ENCODE measurements around the gene SRSF10. TPM values are rescaled to one million over a fixed set of nuclear protein-coding genes. Genes with fewer than 3 reads are reported as not detected.

The SRSF10 gene
- total and polyA plus RNA-seq, 2 experiments from 2014 or later, result 196 to 275 TPM

DNA sequence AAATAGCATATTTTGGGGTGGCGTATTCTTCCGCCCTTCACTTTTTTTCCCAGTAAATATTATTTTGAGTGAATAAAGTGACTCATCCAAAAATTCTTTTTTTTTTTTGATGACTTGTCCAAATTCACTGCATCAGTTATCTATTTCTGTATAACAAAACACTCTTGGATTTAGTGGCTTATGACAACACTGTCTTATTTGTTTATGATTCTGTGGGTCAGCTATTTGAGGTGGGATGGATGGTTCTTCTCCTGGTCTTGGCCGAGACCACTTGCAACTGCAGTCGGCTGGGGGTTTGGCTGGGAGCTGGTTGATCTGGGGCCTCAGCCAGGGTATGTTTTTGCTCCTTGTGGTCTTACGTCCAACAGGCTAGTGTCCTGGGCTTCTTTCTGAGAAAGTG, 39.9 kb upstream of the SRSF10 start:
- TF ChIP-seq REST (IDR thresholded peaks at IDR 0.05; ENCODE audit: unreplicated experiment) (no peak), EZH2phosphoT487 (IDR thresholded peaks at IDR 0.05; ENCODE audit: unreplicated experiment) (no peak), NANOG (IDR thresholded peaks at IDR 0.05; ENCODE audit: borderline replicate concordance) (no peak), ZNF331 (CRISPR knock-in tag; IDR thresholded peaks at IDR 0.05; ENCODE audit: low read depth) (no peak), ZNF114 (CRISPR knock-in tag; IDR thresholded peaks at IDR 0.05) (no peak), CREB1 (CRISPR knock-in tag; IDR thresholded peaks at IDR 0.05; ENCODE audit: low read depth) (no peak), STAT1 (IDR thresholded peaks at IDR 0.05; ENCODE audit: unreplicated experiment) (no peak), ETS1 (IDR thresholded peaks at IDR 0.05) (no peak), EZH2 (IDR thresholded peaks at IDR 0.05; ENCODE audit: low read depth, unreplicated experiment) (no peak), POLR2AphosphoS5 (IDR thresholded peaks at IDR 0.05; ENCODE audit: low read depth) (no peak), JUNB (IDR thresholded peaks at IDR 0.05; ENCODE audit: unreplicated experiment) (no peak)
- TF ChIP-seq, protein P1, sequence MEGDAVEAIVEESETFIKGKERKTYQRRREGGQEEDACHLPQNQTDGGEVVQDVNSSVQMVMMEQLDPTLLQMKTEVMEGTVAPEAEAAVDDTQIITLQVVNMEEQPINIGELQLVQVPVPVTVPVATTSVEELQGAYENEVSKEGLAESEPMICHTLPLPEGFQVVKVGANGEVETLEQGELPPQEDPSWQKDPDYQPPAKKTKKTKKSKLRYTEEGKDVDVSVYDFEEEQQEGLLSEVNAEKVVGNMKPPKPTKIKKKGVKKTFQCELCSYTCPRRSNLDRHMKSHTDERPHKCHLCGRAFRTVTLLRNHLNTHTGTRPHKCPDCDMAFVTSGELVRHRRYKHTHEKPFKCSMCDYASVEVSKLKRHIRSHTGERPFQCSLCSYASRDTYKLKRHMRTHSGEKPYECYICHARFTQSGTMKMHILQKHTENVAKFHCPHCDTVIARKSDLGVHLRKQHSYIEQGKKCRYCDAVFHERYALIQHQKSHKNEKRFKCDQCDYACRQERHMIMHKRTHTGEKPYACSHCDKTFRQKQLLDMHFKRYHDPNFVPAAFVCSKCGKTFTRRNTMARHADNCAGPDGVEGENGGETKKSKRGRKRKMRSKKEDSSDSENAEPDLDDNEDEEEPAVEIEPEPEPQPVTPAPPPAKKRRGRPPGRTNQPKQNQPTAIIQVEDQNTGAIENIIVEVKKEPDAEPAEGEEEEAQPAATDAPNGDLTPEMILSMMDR (conservative IDR thresholded peaks at IDR 0.05; ENCODE audit: low read depth in 2 of 2), result no peak
- TF ChIP-seq, protein P2, sequence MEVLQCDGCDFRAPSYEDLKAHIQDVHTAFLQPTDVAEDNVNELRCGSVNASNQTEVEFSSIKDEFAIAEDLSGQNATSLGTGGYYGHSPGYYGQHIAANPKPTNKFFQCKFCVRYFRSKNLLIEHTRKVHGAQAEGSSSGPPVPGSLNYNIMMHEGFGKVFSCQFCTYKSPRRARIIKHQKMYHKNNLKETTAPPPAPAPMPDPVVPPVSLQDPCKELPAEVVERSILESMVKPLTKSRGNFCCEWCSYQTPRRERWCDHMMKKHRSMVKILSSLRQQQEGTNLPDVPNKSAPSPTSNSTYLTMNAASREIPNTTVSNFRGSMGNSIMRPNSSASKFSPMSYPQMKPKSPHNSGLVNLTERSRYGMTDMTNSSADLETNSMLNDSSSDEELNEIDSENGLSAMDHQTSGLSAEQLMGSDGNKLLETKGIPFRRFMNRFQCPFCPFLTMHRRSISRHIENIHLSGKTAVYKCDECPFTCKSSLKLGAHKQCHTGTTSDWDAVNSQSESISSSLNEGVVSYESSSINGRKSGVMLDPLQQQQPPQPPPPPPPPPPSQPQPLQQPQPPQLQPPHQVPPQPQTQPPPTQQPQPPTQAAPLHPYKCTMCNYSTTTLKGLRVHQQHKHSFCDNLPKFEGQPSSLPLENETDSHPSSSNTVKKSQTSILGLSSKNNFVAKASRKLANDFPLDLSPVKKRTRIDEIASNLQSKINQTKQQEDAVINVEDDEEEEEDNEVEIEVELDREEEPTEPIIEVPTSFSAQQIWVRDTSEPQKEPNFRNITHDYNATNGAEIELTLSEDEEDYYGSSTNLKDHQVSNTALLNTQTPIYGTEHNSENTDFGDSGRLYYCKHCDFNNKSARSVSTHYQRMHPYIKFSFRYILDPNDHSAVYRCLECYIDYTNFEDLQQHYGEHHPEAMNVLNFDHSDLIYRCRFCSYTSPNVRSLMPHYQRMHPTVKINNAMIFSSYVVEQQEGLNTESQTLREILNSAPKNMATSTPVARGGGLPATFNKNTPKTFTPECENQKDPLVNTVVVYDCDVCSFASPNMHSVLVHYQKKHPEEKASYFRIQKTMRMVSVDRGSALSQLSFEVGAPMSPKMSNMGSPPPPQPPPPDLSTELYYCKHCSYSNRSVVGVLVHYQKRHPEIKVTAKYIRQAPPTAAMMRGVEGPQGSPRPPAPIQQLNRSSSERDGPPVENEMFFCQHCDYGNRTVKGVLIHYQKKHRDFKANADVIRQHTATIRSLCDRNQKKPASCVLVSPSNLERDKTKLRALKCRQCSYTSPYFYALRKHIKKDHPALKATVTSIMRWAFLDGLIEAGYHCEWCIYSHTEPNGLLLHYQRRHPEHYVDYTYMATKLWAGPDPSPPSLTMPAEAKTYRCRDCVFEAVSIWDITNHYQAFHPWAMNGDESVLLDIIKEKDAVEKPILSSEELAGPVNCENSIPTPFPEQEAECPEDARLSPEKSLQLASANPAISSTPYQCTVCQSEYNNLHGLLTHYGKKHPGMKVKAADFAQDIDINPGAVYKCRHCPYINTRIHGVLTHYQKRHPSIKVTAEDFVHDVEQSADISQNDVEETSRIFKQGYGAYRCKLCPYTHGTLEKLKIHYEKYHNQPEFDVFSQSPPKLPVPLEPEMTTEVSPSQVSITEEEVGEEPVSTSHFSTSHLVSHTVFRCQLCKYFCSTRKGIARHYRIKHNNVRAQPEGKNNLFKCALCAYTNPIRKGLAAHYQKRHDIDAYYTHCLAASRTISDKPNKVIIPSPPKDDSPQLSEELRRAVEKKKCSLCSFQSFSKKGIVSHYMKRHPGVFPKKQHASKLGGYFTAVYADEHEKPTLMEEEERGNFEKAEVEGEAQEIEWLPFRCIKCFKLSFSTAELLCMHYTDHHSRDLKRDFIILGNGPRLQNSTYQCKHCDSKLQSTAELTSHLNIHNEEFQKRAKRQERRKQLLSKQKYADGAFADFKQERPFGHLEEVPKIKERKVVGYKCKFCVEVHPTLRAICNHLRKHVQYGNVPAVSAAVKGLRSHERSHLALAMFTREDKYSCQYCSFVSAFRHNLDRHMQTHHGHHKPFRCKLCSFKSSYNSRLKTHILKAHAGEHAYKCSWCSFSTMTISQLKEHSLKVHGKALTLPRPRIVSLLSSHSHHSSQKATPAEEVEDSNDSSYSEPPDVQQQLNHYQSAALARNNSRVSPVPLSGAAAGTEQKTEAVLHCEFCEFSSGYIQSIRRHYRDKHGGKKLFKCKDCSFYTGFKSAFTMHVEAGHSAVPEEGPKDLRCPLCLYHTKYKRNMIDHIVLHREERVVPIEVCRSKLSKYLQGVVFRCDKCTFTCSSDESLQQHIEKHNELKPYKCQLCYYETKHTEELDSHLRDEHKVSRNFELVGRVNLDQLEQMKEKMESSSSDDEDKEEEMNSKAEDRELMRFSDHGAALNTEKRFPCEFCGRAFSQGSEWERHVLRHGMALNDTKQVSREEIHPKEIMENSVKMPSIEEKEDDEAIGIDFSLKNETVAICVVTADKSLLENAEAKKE (CRISPR knock-in tag; IDR thresholded peaks at IDR 0.05), result no peak
- Mint-ChIP-seq H3K27ac (no peak overlapping the region), H3K36me3 (ENCODE audit: low read depth) (no peaks in the 10 kb centered on the region), H3K4me1 (peaks cover 21% of the 10 kb centered on the region), H3K4me3 (no peak overlapping the region), H3K27me3 (ENCODE audit: insufficient read depth, low read depth, poor library complexity) (peaks cover 10% of the 10 kb centered on the region), H3K9me3 (no peaks in the 10 kb centered on the region)
- no peak for DNase-seq (ENCODE audit: low spot score)
- Histone ChIP-seq H3K4me1 (ENCODE audit: insufficient read depth) (peaks cover 16% of the 10 kb centered on the region; the same call in 1 of the 2 replicates), H3K9me2 (ENCODE audit: insufficient read depth) (0 out of 2 replicates have a peak, but pooled peaks cover 4% of the 10 kb centered on the region), H3K4me3 (no peak overlapping the region), H4K20me1 (replicated peaks; ENCODE audit: insufficient read depth) (no peaks in the 10 kb centered on the region), H2AFZ (no peak overlapping the region), H3K79me2 (replicated peaks; ENCODE audit: insufficient read depth) (no peaks in the 10 kb centered on the region), H3K27ac (ENCODE audit: low read depth) (no peak overlapping the region), H3K27me3 (ENCODE audit: insufficient read depth) (no peaks in the 10 kb centered on the region), H3K36me3 (ENCODE audit: insufficient read depth) (no peaks in the 10 kb centered on the region), H3F3A (replicated peaks; ENCODE audit: low read depth) (no peaks in the 10 kb centered on the region), H3K4me2 (no peak overlapping the region)
- ATAC-seq, result no peak

All from GM23338 (cell line).